HEK293 (cell line): ENCODE results near the gene PEX11G.

Experiments used
- ZNF133 ChIP-seq: fragments of 450-650 bp; formaldehyde crosslinking; IDR thresholded peaks from 2 replicates; pipeline ENCODE4 v1.5.1; 2016; ENCODE audit warnings: missing biosample characterization, missing genetic modification characterization
- ZNF19 ChIP-seq: fragments of 450-650 bp; formaldehyde crosslinking; IDR thresholded peaks from 2 replicates; pipeline ENCODE4; 2016; ENCODE audit warnings: missing biosample characterization, missing genetic modification characterization, low read depth
- TF ChIP-seq, protein P1 (sequence below): fragments of 450-650 bp; formaldehyde crosslinking; IDR thresholded peaks from 2 replicates; pipeline ENCODE4 v1.5.1; 2016; ENCODE audit warnings: missing biosample characterization, missing genetic modification characterization

DNA sequence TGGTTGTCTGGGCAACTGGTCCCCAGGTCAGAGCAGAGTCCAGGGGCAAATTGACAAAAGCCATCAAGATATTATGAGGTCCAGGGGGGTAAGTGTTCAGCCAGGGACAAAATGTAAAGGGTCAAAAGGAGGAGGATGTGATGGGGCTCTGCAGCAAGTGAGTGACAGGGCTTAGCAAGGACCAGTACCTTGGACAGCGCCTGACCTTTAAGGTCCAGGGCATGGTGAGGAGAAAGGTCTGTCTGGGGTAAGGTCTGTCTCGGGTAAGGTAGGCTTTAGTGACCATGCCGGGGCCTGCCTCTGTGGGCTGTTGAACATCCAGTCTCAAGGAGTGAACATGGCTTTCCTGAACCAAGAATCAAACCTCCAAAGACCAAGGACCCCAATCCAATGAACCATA, 20.8 kb upstream of the PEX11G start:
- TF ChIP-seq ZNF19 (tag by site-specific recombination) = no peak
- TF ChIP-seq, protein P1, sequence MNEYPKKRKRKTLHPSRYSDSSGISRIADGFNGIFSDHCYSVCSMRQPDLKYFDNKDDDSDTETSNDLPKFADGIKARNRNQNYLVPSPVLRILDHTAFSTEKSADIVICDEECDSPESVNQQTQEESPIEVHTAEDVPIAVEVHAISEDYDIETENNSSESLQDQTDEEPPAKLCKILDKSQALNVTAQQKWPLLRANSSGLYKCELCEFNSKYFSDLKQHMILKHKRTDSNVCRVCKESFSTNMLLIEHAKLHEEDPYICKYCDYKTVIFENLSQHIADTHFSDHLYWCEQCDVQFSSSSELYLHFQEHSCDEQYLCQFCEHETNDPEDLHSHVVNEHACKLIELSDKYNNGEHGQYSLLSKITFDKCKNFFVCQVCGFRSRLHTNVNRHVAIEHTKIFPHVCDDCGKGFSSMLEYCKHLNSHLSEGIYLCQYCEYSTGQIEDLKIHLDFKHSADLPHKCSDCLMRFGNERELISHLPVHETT (tag by site-specific recombination) = no peak
- TF ChIP-seq ZNF133 = no peak
